HEK293 (cell line): ENCODE data around the gene PRDM15.
A peak's percentile ranks its signal among the peaks of the same experiment; 100 is the strongest.

Experiments used
- CTCF ChIA-PET: fragments of 350-600 bp; formaldehyde crosslinking; extraction: SDS; loops from one replicate; lab custom pipeline; 2021; ENCODE audit warnings: antibody characterized with exemption; lab: Yijun Ruan, JAX
- POLR2A ChIA-PET: fragments of 300-600 bp; formaldehyde crosslinking; extraction: SDS; loops from one replicate; lab custom pipeline; 2020; ENCODE audit warnings: antibody characterized with exemption, inconsistent platforms; lab: Yijun Ruan, JAX
- H3K27ac ChIP-seq: fragments of 200-500 bp; sonication (Bioruptor generic); 2 replicates; pipeline ENCODE4 v1.5.1; 2014; ENCODE audit warnings: low read depth, low read length, control low read depth, inconsistent platforms; ENCODE audit errors: extremely low read depth
- H3K36me3 ChIP-seq, 2 experiments: fragments of 200-500 bp in 1 of 2; sonication (Bioruptor generic) in 1 of 2; 1 replicate in 1 of 2; 2 replicates in 1 of 2; pipeline ENCODE4 v1.5.1; 2014 to 2017; ENCODE audit warnings: inconsistent platforms in 2 of 2, low read length in 2 of 2; ENCODE audit not compliant: control insufficient read depth in 2 of 2, insufficient read depth in 1 of 2
- H3K4me1 ChIP-seq: fragments of 200-500 bp; sonication (Bioruptor generic); 2 replicates; pipeline ENCODE4 v1.5.1; 2014; ENCODE audit warnings: mild to moderate bottlenecking, low read length, inconsistent platforms; ENCODE audit not compliant: control insufficient read depth, insufficient read depth
- H3K4me3 ChIP-seq: 2 replicates; pipeline ENCODE4 v1.5.1; 2011; ENCODE audit warnings: low read depth, mild to moderate bottlenecking, control low read depth, low read length, moderate library complexity
- H3K9me3 ChIP-seq: fragments of 200-500 bp; sonication (Bioruptor generic); 2 replicates; pipeline ENCODE4 v1.5.1; 2014; ENCODE audit warnings: low read depth, low read length, inconsistent platforms; ENCODE audit not compliant: control insufficient read depth, insufficient read depth
- AEBP2 ChIP-seq: fragments of 450-650 bp; formaldehyde crosslinking; IDR thresholded peaks from 2 replicates; pipeline ENCODE4 v1.5.1; 2016; ENCODE audit warnings: missing biosample characterization, missing genetic modification characterization, borderline replicate concordance
- GLIS1 ChIP-seq: fragments of 450-650 bp; formaldehyde crosslinking; IDR thresholded peaks from 2 replicates; pipeline ENCODE4 v1.5.1; 2016; ENCODE audit warnings: missing biosample characterization, missing genetic modification characterization
- GLIS2 ChIP-seq: fragments of 450-650 bp; formaldehyde crosslinking; IDR thresholded peaks from 2 replicates; pipeline ENCODE4 v1.5.1; 2016; ENCODE audit warnings: missing biosample characterization, missing genetic modification characterization
- MZF1 ChIP-seq: fragments of 450-650 bp; formaldehyde crosslinking; IDR thresholded peaks from 2 replicates; pipeline ENCODE4 v1.5.1; 2017; ENCODE audit warnings: missing biosample characterization, missing genetic modification characterization, borderline replicate concordance
- PRDM1 ChIP-seq: fragments of 450-650 bp; formaldehyde crosslinking; IDR thresholded peaks from 2 replicates; pipeline ENCODE4; 2016; ENCODE audit warnings: missing biosample characterization, missing genetic modification characterization
- SCRT2 ChIP-seq: fragments of 450-650 bp; formaldehyde crosslinking; IDR thresholded peaks from 2 replicates; pipeline ENCODE4 v1.5.1; 2016; ENCODE audit warnings: missing biosample characterization, missing genetic modification characterization
- ZNF157 ChIP-seq: fragments of 450-650 bp; formaldehyde crosslinking; IDR thresholded peaks from 2 replicates; pipeline ENCODE4 v1.5.1; 2016; ENCODE audit warnings: missing biosample characterization, missing genetic modification characterization
- ZNF19 ChIP-seq: fragments of 450-650 bp; formaldehyde crosslinking; IDR thresholded peaks from 2 replicates; pipeline ENCODE4; 2016; ENCODE audit warnings: missing biosample characterization, missing genetic modification characterization, low read depth
- ZNF202 ChIP-seq: fragments of 450-650 bp; formaldehyde crosslinking; IDR thresholded peaks from 2 replicates; pipeline ENCODE4 v1.5.1; 2016; ENCODE audit warnings: missing biosample characterization, missing genetic modification characterization, borderline replicate concordance
- ZNF221 ChIP-seq: fragments of 450-650 bp; formaldehyde crosslinking; IDR thresholded peaks from 2 replicates; pipeline ENCODE4 v1.5.1; 2017; ENCODE audit warnings: missing biosample characterization, missing genetic modification characterization, borderline replicate concordance
- ZNF274 ChIP-seq, 2 experiments: fragments of 200-500 bp in 1 of 2; fragments of 450-650 bp in 1 of 2; sonication (Bioruptor generic) in 1 of 2; formaldehyde crosslinking in 1 of 2; IDR thresholded peaks; 2 replicates each; pipeline versions ENCODE4 v1.5.1 to v1.6.1; 2014 to 2016; ENCODE audit warnings: borderline replicate concordance in 1 of 2, inconsistent platforms in 1 of 2, low read length in 1 of 2, missing biosample characterization in 1 of 2, missing genetic modification characterization in 1 of 2
- ZNF341 ChIP-seq: fragments of 450-650 bp; formaldehyde crosslinking; IDR thresholded peaks from 2 replicates; pipeline ENCODE4; 2016; ENCODE audit warnings: low read depth, missing biosample characterization, missing genetic modification characterization
- ZNF366 ChIP-seq: fragments of 450-650 bp; formaldehyde crosslinking; conservative IDR thresholded peaks from 2 replicates; pipeline ENCODE4 v1.5.1; 2016; ENCODE audit warnings: missing biosample characterization, missing genetic modification characterization
- ZNF548 ChIP-seq: fragments of 450-650 bp; formaldehyde crosslinking; IDR thresholded peaks from 2 replicates; pipeline ENCODE4 v1.5.1; 2016; ENCODE audit warnings: missing biosample characterization, missing genetic modification characterization
- ZNF555 ChIP-seq: fragments of 450-650 bp; formaldehyde crosslinking; conservative IDR thresholded peaks from 2 replicates; pipeline ENCODE4 v1.5.1; 2017; ENCODE audit warnings: missing biosample characterization, mild to moderate bottlenecking, missing genetic modification characterization, inconsistent platforms
- ZSCAN16 ChIP-seq: fragments of 450-650 bp; formaldehyde crosslinking; IDR thresholded peaks from 2 replicates; pipeline ENCODE4 v1.5.1; 2016; ENCODE audit warnings: missing biosample characterization, missing genetic modification characterization
- TF ChIP-seq, protein P1 (sequence below): IDR thresholded peaks from 2 replicates; pipeline ENCODE4 v1.6.1; 2011; ENCODE audit warnings: mild to moderate bottlenecking, low read depth, low read length, borderline replicate concordance
- TF ChIP-seq, protein P2 (sequence below): fragments of 450-650 bp; formaldehyde crosslinking; IDR thresholded peaks from 2 replicates; pipeline ENCODE4 v1.5.1; 2016; ENCODE audit warnings: missing biosample characterization, missing genetic modification characterization
- TF ChIP-seq, protein P3 (sequence below): fragments of 450-650 bp; formaldehyde crosslinking; IDR thresholded peaks from 2 replicates; pipeline ENCODE4 v1.5.1; 2016; ENCODE audit warnings: missing biosample characterization, missing genetic modification characterization

The PRDM15 gene

DNA sequence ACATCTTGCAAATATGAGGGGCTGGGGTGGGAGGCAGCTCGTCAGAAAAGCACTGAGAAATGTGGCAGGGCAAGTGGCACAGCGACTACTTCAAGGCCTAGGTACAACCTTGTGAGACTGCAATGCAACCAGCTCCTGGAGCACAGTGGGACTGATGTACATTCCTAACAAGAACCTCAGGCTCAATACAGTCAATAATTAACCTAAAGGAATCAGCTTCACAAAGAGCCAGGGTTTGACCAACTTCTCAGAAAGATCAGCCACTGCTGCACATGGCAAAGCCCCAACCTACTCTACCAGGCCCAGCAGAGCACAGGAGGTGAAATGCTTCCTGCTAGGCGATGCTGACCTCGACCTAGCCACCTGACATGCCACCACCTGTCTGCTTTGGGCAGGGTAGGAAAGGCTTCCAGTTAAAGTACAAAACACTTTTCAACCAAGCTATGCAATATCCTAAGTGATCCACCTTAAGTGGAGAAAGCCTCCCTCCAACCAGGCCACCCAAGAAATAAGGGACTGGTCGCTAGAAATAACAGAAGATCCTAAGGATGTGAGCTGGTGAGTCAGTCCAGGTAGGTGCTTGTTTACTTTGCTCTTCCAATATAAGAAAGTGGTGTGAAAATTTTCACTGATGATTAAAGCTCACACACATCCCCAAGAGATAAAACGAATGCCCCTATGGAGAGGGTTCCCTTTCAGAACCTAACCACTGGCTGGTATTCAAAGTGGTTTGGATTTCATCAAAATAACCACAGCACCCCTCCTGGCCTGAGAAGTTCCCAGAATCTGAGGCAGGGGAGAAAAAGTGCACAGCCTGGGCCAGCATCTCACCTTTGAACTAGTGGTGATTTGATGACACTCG lies 114.4 kb downstream of the PRDM15 start:
- peaks cover 50% of the 10 kb centered on the region for H3K4me1 ChIP-seq
- CTCF ChIA-PET = interaction anchor here (1.0 to 2.3 kb wide), 4 partner anchors 14 to 482 kb away, joined by 4 to 9 read pairs (median 6); no protein-coding TSS in a partner anchor
- no peaks in the 10 kb centered on the region for H3K9me3 ChIP-seq
- no peak overlapping the region for H3K4me3 ChIP-seq
- POLR2A ChIA-PET = interaction anchor here (1.3 to 1.7 kb wide), 3 partner anchors 19 to 86 kb away, joined by 3 to 5 read pairs (median 5); no protein-coding TSS in a partner anchor
- H3K27ac ChIP-seq = no peak overlapping the region
- H3K36me3 ChIP-seq = no peaks in the 10 kb centered on the region
- TF ChIP-seq PRDM1 (tag by site-specific recombination) = peak; percentile 44
- TF ChIP-seq SCRT2 (tag by site-specific recombination) = peak; percentile 48; the same call in 1 of the 2 replicates
- TF ChIP-seq ZSCAN16 (tag by site-specific recombination) = no peak
- TF ChIP-seq, protein P1, sequence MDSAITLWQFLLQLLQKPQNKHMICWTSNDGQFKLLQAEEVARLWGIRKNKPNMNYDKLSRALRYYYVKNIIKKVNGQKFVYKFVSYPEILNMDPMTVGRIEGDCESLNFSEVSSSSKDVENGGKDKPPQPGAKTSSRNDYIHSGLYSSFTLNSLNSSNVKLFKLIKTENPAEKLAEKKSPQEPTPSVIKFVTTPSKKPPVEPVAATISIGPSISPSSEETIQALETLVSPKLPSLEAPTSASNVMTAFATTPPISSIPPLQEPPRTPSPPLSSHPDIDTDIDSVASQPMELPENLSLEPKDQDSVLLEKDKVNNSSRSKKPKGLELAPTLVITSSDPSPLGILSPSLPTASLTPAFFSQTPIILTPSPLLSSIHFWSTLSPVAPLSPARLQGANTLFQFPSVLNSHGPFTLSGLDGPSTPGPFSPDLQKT = no peak
- TF ChIP-seq ZNF341 (tag by site-specific recombination) = peak; percentile 66
- TF ChIP-seq ZNF555 (tag by site-specific recombination) = no peak
- TF ChIP-seq, protein P2, sequence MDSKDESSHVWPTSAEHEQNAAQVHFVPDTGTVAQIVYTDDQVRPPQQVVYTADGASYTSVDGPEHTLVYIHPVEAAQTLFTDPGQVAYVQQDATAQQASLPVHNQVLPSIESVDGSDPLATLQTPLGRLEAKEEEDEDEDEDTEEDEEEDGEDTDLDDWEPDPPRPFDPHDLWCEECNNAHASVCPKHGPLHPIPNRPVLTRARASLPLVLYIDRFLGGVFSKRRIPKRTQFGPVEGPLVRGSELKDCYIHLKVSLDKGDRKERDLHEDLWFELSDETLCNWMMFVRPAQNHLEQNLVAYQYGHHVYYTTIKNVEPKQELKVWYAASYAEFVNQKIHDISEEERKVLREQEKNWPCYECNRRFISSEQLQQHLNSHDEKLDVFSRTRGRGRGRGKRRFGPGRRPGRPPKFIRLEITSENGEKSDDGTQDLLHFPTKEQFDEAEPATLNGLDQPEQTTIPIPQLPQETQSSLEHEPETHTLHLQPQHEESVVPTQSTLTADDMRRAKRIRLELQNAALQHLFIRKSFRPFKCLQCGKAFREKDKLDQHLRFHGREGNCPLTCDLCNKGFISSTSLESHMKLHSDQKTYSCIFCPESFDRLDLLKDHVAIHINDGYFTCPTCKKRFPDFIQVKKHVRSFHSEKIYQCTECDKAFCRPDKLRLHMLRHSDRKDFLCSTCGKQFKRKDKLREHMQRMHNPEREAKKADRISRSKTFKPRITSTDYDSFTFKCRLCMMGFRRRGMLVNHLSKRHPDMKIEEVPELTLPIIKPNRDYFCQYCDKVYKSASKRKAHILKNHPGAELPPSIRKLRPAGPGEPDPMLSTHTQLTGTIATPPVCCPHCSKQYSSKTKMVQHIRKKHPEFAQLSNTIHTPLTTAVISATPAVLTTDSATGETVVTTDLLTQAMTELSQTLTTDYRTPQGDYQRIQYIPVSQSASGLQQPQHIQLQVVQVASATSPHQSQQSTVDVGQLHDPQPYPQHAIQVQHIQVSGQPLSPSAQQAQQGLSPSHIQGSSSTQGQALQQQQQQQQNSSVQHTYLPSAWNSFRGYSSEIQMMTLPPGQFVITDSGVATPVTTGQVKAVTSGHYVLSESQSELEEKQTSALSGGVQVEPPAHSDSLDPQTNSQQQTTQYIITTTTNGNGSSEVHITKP = peak; percentile 52

DNA sequence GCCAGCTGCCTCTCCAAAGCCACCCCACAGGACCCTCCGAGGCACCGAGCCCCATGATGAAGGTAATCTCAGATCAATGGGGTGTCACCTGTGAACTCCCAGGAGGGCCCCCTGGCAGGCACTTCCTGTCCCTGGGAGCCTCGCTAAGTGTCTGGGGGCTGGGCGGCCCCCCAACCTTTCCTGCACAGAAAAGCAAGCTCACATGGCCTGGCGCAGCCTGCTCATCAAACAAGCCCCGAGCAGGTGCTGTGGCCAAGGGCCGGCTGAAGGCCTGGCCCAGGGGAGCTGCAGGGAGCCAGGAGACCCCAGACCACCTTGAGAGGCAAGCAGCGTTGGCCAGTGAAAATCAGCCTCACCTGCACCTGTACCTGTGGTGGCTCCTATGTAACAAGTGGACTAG lies 115.1 kb downstream of the PRDM15 start:
- no peak overlapping the region for H3K27ac ChIP-seq
- no peaks in the 10 kb centered on the region for H3K9me3 ChIP-seq
- H3K4me3 ChIP-seq = no peak overlapping the region
- ChIA-PET POLR2A (interaction anchor here (0.6 kb wide), 1 partner anchor 595 kb away, joined by 4 read pairs; no protein-coding TSS in a partner anchor), CTCF (interaction anchor here (1.0 to 1.8 kb wide), 3 partner anchors 14 to 381 kb away, joined by 3 to 5 read pairs (median 3); no protein-coding TSS in a partner anchor)
- H3K36me3 ChIP-seq = no peaks in the 10 kb centered on the region
- peaks cover 49% of the 10 kb centered on the region for H3K4me1 ChIP-seq
- TF ChIP-seq GLIS1 (tag by site-specific recombination) (peak; percentile 33; the same call in 1 of the 2 replicates), ZNF202 (tag by site-specific recombination) (no peak), AEBP2 (tag by site-specific recombination) (no peak), MZF1 (tag by site-specific recombination) (no peak), ZNF366 (tag by site-specific recombination) (no peak), ZNF548 (tag by site-specific recombination) (no peak), ZNF221 (tag by site-specific recombination) (no peak), GLIS2 (0 out of 2 replicates have a peak, but pooled peaks have one; percentile 14), ZNF19 (no peak), ZNF157 (tag by site-specific recombination) (no peak), ZNF274 (IDR thresholded peaks at IDR 0.05; ENCODE audit: low read length) (no peak), ZNF274 (tag by site-specific recombination; IDR thresholded peaks at IDR 0.05; ENCODE audit: borderline replicate concordance) (no peak)
- TF ChIP-seq, protein P3, sequence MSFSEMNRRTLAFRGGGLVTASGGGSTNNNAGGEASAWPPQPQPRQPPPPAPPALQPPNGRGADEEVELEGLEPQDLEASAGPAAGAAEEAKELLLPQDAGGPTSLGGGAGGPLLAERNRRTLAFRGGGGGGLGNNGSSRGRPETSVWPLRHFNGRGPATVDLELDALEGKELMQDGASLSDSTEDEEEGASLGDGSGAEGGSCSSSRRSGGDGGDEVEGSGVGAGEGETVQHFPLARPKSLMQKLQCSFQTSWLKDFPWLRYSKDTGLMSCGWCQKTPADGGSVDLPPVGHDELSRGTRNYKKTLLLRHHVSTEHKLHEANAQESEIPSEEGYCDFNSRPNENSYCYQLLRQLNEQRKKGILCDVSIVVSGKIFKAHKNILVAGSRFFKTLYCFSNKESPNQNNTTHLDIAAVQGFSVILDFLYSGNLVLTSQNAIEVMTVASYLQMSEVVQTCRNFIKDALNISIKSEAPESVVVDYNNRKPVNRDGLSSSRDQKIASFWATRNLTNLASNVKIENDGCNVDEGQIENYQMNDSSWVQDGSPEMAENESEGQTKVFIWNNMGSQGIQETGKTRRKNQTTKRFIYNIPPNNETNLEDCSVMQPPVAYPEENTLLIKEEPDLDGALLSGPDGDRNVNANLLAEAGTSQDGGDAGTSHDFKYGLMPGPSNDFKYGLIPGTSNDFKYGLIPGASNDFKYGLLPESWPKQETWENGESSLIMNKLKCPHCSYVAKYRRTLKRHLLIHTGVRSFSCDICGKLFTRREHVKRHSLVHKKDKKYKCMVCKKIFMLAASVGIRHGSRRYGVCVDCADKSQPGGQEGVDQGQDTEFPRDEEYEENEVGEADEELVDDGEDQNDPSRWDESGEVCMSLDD (tag by site-specific recombination) = no peak
